K562 (cell line): Measurements from ENCODE around the gene CNR1. TPM values are rescaled to one million over a fixed set of nuclear protein-coding genes. Genes with fewer than 3 reads are reported as not detected.

ENCODE experiments used
- BRCA1 ChIP-seq, 2 experiments: fragments of 450-650 bp in 1 of 2; sonication (generic) in 1 of 2; formaldehyde crosslinking in 1 of 2; IDR thresholded peaks; 2 replicates each; pipeline versions ENCODE4 v1.5.0 to v1.6.1; 2017 to 2020; ENCODE audit warnings: mild to moderate bottlenecking in 1 of 2, missing genetic modification reagents in 1 of 2
- E2F4 ChIP-seq: sonication (generic); formaldehyde crosslinking; IDR thresholded peaks from 2 replicates; pipeline ENCODE4 v1.8.0; 2022; ENCODE audit warnings: mild to moderate bottlenecking, low read depth, missing genetic modification reagents
- ELF1 ChIP-seq: fragments of 200-800 bp; sonication (Bioruptor generic); IDR thresholded peaks from 2 replicates; pipeline ENCODE4 v1.6.1; 2016; ENCODE audit warnings: missing genetic modification characterization, missing compliant biosample characterization
- GABPB2 ChIP-seq: fragments of 250-450 bp; sonication (Bioruptor Pico); conservative IDR thresholded peaks from 2 replicates; pipeline ENCODE4 v1.5.1; 2021; ENCODE audit warnings: mild to moderate bottlenecking
- MGA ChIP-seq: fragments of 450-650 bp; IDR thresholded peaks from 2 replicates; pipeline ENCODE4 v1.6.1; 2016; ENCODE audit warnings: mild to moderate bottlenecking, moderate library complexity
- NFIC ChIP-seq: fragments of 450-650 bp; IDR thresholded peaks from 2 replicates; pipeline ENCODE4 v1.6.1; 2017; ENCODE audit warnings: mild to moderate bottlenecking, inconsistent platforms
- NR2C2 ChIP-seq, 2 experiments: fragments of 200-800 bp in 1 of 2; sonication (Bioruptor generic) in 1 of 2; sonication (generic) in 1 of 2; formaldehyde crosslinking in 1 of 2; IDR thresholded peaks; 2 replicates each; pipeline versions ENCODE4 v1.6.1 to v1.8.0; 2016 to 2022; ENCODE audit warnings: mild to moderate bottlenecking in 1 of 2, missing compliant biosample characterization in 1 of 2, missing genetic modification characterization in 1 of 2, missing genetic modification reagents in 1 of 2
- PPARD ChIP-seq: fragments of 250-450 bp; sonication (Bioruptor Pico); IDR thresholded peaks from 2 replicates; pipeline ENCODE4 v1.8.0; 2022; ENCODE audit warnings: inconsistent platforms, mild to moderate bottlenecking, moderate library complexity
- RFX5 ChIP-seq: IDR thresholded peaks from 2 replicates; pipeline ENCODE4 v1.6.1; 2011; ENCODE audit warnings: low read depth, mild to moderate bottlenecking, improper control_type of control experiment, low read length
- ZBTB26 ChIP-seq: fragments of 450-650 bp; formaldehyde crosslinking; IDR thresholded peaks from 2 replicates; pipeline ENCODE4 v1.4.0; 2022; ENCODE audit warnings: missing genetic modification characterization
- ZKSCAN1 ChIP-seq: fragments of 150-350 bp; IDR thresholded peaks from 2 replicates; pipeline ENCODE4 v1.6.1; 2016; ENCODE audit warnings: low read depth, low read length
- ZNF174 ChIP-seq: fragments of 250-450 bp; sonication (Bioruptor Pico); IDR thresholded peaks from 2 replicates; pipeline ENCODE4 v1.4.0; 2020; ENCODE audit warnings: mild to moderate bottlenecking
- ZNF23 ChIP-seq: fragments of 250-450 bp; sonication (Bioruptor Pico); IDR thresholded peaks from 2 replicates; pipeline ENCODE4 v1.4.0; 2020; ENCODE audit warnings: mild to moderate bottlenecking
- ZNF384 ChIP-seq: IDR thresholded peaks from 2 replicates; pipeline ENCODE4 v1.6.1; 2012; ENCODE audit warnings: low read depth, low read length, improper control_type of control experiment
- ZNF41 ChIP-seq: fragments of 250-450 bp; sonication (Bioruptor Pico); conservative IDR thresholded peaks from 2 replicates; pipeline ENCODE4 v1.4.0; 2020; ENCODE audit warnings: mild to moderate bottlenecking
- ZNF79 ChIP-seq: fragments of 250-450 bp; sonication (Bioruptor Pico); IDR thresholded peaks from 2 replicates; pipeline ENCODE4 v1.4.0; 2020; ENCODE audit warnings: low read depth, mild to moderate bottlenecking, moderate library complexity
- polyA plus RNA-seq, 8 experiments: library from polyadenylated mRNA; depleted of rRNA in 4 of 8; stranded (reverse) in 5 of 8; unstranded in 3 of 8; fragments of >200 nt; fragmentation: Nextera tagmentation in 2 of 8; fragmentation: Illumina TruSeq in 1 of 8; extraction: Ambion mirVana in 2 of 8; extraction: Trizol in 1 of 8; gene quantifications; 2 replicates each; pipeline versions ENCODE4 v1.2.1 to v1.2.3, GENCODE V29; 2011 to 2014; ENCODE audit warnings: inconsistent platforms in 1 of 8, missing spikeins in 1 of 8
- total RNA-seq, 7 experiments: library from RNA; depleted of rRNA in 6 of 7; stranded (reverse); fragments of >200 nt in 6 of 7; fragmentation: Illumina TruSeq in 2 of 7; extraction: Trizol in 2 of 7; gene quantifications; 2 replicates each; pipeline versions ENCODE4 v1.2.1 to v1.2.3, GENCODE V29; 2011 to 2021; ENCODE audit warnings: low replicate concordance in 1 of 7

CNR1 gene
- total and polyA plus RNA-seq, 9 of the 15 experiments (the other 6 are each of a cell fraction or from before 2014, with no cell fraction given) = 0.50 to 1.9 (median 1.2) TPM; not detected in 1

GRCh38 chr6:88171312-88171711 is 5.2 kb upstream of the CNR1 start (continued):
- TF ChIP-seq E2F4 (CRISPR knock-in tag) (no peak), ZNF384 (no peak), ELF1 (tag) (no peak), ZNF174 (no peak), ZNF41 (CRISPR knock-in tag) (no peak), GABPB2 (CRISPR knock-in tag) (no peak), NFIC (0 out of 2 replicates have a peak, but pooled peaks have one; percentile 28), ZNF23 (CRISPR knock-in tag) (no peak), MGA (no peak), RFX5 (no peak), ZBTB26 (CRISPR knock-in tag) (no peak), BRCA1 (IDR thresholded peaks at IDR 0.05) (no peak), BRCA1 (CRISPR knock-in tag; IDR thresholded peaks at IDR 0.05) (no peak), NR2C2 (CRISPR knock-in tag; IDR thresholded peaks at IDR 0.05) (no peak), NR2C2 (tag; IDR thresholded peaks at IDR 0.05) (no peak), PPARD (CRISPR knock-in tag) (no peak), ZKSCAN1 (no peak), ZNF79 (no peak)
